OCI-LY1 (cell line): ENCODE results near the gene TM9SF4.
"Not testable (repeated sequence)": the region's sequence is repeated elsewhere in the genome, so short reads cannot be mapped to it uniquely, and the experiment has no call there.

Experiments
- H2AFZ ChIP-seq: fragments of 200-600 bp; sonication (generic), shearing (Covaris generic); 2 replicates; pipeline ENCODE4 v1.6.0; 2014; ENCODE audit warnings: antibody characterized with exemption, mild to moderate bottlenecking, low read length
- H3F3A ChIP-seq: fragments of 200-600 bp; sonication (generic), shearing (Covaris generic); 2 replicates; pipeline ENCODE4 v1.6.0; 2014; ENCODE audit warnings: mild to moderate bottlenecking, antibody characterized with exemption, low read length, moderate library complexity; ENCODE audit not compliant: insufficient read depth
- H3K27ac ChIP-seq: fragments of 200-600 bp; sonication (generic); 2 replicates; pipeline ENCODE4 v1.5.1; 2014; ENCODE audit warnings: low read length, mixed run types, mild to moderate bottlenecking, low read depth; ENCODE audit not compliant: poor library complexity, severe bottlenecking
- H3K27me3 ChIP-seq: fragments of 200-600 bp; sonication (generic); 2 replicates; pipeline ENCODE4 v1.6.0; 2014; ENCODE audit warnings: antibody characterized with exemption, mild to moderate bottlenecking, low read length, moderate library complexity; ENCODE audit not compliant: insufficient read depth
- H3K36me3 ChIP-seq: fragments of 200-600 bp; sonication (generic); 2 replicates; pipeline ENCODE4 v1.6.1; 2014; ENCODE audit warnings: mild to moderate bottlenecking, antibody characterized with exemption, low read length, moderate library complexity, mixed read lengths; ENCODE audit not compliant: insufficient read depth
- H3K4me1 ChIP-seq: fragments of 200-600 bp; sonication (generic); 2 replicates; pipeline ENCODE4 v1.5.1; 2014; ENCODE audit warnings: mild to moderate bottlenecking, low read length, moderate library complexity; ENCODE audit not compliant: insufficient read depth, severe bottlenecking
- H3K4me2 ChIP-seq: fragments of 200-600 bp; sonication (generic), shearing (Covaris generic); 2 replicates; pipeline ENCODE4 v1.6.1; 2014; ENCODE audit warnings: low read length
- H3K4me3 ChIP-seq: fragments of 200-600 bp; sonication (generic); 2 replicates; pipeline ENCODE4 v1.5.1; 2014; ENCODE audit warnings: low read length, low read depth, mild to moderate bottlenecking, mixed read lengths; ENCODE audit not compliant: poor library complexity, severe bottlenecking
- H3K79me2 ChIP-seq: fragments of 200-600 bp; shearing (Covaris generic); 2 replicates; pipeline ENCODE4 v1.6.1; 2016; ENCODE audit warnings: mixed run types, low read length, mixed read lengths; ENCODE audit not compliant: insufficient read depth
- H3K9ac ChIP-seq: fragments of 200-600 bp; sonication (generic), shearing (Covaris generic); 2 replicates; pipeline ENCODE4 v1.6.1; 2014; ENCODE audit warnings: mild to moderate bottlenecking, low read length, mixed read lengths
- H3K9me2 ChIP-seq: fragments of 200-600 bp; sonication (generic), shearing (Covaris generic); 2 replicates; pipeline ENCODE4 v1.6.1; 2014; ENCODE audit warnings: low read depth, mild to moderate bottlenecking, low read length, mixed read lengths
- H3K9me3 ChIP-seq: fragments of 200-600 bp; shearing (Covaris generic); 2 replicates; pipeline ENCODE4 v1.6.1; 2014; ENCODE audit warnings: low read length, mixed read lengths
- H4K20me1 ChIP-seq: fragments of 200-600 bp; sonication (generic), shearing (Covaris generic); 2 replicates; pipeline ENCODE4 v1.6.0; 2016; ENCODE audit warnings: mild to moderate bottlenecking, low read length; ENCODE audit not compliant: insufficient read depth
- EZH2 ChIP-seq: fragments of 200-600 bp; sonication (generic), shearing (Covaris generic); IDR thresholded peaks from 2 replicates; pipeline ENCODE4 v1.8.0; 2017; ENCODE audit warnings: borderline replicate concordance, mixed run types, mild to moderate bottlenecking, antibody characterized with exemption, low read length, moderate library complexity, mixed read lengths
- TF ChIP-seq, protein P1 (sequence below): fragments of 200-600 bp; sonication (generic), shearing (Covaris generic); IDR thresholded peaks from 2 replicates; pipeline ENCODE4 v1.5.1; 2017; ENCODE audit warnings: mild to moderate bottlenecking, antibody characterized with exemption, low read length, moderate library complexity, mixed read lengths

Gene TM9SF4

DNA sequence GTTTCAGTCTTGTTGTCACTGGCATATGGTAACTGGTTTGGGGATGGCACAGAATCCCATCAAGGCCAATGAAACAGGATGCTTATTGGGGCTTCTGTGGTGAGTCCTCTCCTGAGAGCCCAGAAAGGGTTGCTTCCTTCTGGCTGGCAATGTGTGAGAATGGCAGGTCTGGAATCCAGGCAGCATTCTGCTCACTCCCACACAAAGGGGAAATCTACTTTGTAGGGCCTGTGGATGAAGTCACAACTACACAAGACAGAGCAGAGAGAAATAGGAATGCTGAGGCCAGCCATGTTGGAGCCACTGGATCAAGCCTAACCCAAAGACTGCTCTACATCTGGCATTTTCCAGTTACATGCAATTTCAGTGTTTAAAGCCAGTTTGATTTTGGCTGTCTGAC, 82.4 kb downstream of the TM9SF4 start:
- no peaks in the 10 kb centered on the region for H3F3A ChIP-seq
- no peaks in the 10 kb centered on the region for H3K9me3 ChIP-seq
- no peaks in the 10 kb centered on the region for H4K20me1 ChIP-seq
- peaks cover 48% of the 10 kb centered on the region for H3K36me3 ChIP-seq
- peaks cover 7% of the 10 kb centered on the region for H3K4me1 ChIP-seq
- H3K4me2 ChIP-seq = no peak overlapping the region
- H3K9me2 ChIP-seq = no peaks in the 10 kb centered on the region
- H3K27ac ChIP-seq = no peak overlapping the region
- peaks cover 4% of the 10 kb centered on the region; the same call in 1 of the 2 replicates for H3K27me3 ChIP-seq
- no peaks in the 10 kb centered on the region for H3K79me2 ChIP-seq
- H3K4me3 ChIP-seq = no peak overlapping the region
- H2AFZ ChIP-seq = no peak overlapping the region
- TF ChIP-seq EZH2 = no peak
- TF ChIP-seq, protein P1, sequence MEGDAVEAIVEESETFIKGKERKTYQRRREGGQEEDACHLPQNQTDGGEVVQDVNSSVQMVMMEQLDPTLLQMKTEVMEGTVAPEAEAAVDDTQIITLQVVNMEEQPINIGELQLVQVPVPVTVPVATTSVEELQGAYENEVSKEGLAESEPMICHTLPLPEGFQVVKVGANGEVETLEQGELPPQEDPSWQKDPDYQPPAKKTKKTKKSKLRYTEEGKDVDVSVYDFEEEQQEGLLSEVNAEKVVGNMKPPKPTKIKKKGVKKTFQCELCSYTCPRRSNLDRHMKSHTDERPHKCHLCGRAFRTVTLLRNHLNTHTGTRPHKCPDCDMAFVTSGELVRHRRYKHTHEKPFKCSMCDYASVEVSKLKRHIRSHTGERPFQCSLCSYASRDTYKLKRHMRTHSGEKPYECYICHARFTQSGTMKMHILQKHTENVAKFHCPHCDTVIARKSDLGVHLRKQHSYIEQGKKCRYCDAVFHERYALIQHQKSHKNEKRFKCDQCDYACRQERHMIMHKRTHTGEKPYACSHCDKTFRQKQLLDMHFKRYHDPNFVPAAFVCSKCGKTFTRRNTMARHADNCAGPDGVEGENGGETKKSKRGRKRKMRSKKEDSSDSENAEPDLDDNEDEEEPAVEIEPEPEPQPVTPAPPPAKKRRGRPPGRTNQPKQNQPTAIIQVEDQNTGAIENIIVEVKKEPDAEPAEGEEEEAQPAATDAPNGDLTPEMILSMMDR = no peak
- no peak overlapping the region for H3K9ac ChIP-seq

DNA sequence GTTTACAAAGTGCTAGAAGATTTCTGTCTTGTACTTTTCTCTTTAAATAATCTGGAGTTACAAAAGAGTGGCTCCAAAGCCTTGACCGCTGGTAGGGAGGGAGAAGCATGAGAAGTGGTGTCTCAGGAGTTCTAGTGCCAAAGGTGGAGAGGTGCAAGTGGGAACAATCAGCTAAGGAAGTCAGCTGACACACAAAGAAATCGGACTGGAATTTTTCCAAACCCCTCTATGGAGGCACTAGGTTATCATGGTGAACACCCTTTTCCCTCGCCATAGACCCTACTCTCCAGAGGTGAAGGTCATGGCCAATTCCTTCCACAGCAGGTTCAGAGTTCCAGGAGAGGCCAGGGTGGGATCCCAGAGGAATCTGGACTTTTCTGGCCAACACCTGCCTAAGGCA, 83.2 kb downstream of the TM9SF4 start:
- no peak overlapping the region for H3K4me2 ChIP-seq
- H3K4me3 ChIP-seq = no peak overlapping the region
- H2AFZ ChIP-seq = no peak overlapping the region
- H3K9me2 ChIP-seq = no peaks in the 10 kb centered on the region
- H3K36me3 ChIP-seq = peaks cover 56% of the 10 kb centered on the region
- no peaks in the 10 kb centered on the region for H3F3A ChIP-seq
- peaks cover 7% of the 10 kb centered on the region for H3K4me1 ChIP-seq
- no peak overlapping the region for H3K27ac ChIP-seq
- no peak for TF ChIP-seq EZH2
- TF ChIP-seq, protein P1 = no peak
- H3K79me2 ChIP-seq = no peaks in the 10 kb centered on the region
- no peaks in the 10 kb centered on the region for H4K20me1 ChIP-seq
- no peaks in the 10 kb centered on the region for H3K9me3 ChIP-seq
- no peak overlapping the region for H3K9ac ChIP-seq
- H3K27me3 ChIP-seq = peaks cover 4% of the 10 kb centered on the region; the same call in 1 of the 2 replicates

DNA sequence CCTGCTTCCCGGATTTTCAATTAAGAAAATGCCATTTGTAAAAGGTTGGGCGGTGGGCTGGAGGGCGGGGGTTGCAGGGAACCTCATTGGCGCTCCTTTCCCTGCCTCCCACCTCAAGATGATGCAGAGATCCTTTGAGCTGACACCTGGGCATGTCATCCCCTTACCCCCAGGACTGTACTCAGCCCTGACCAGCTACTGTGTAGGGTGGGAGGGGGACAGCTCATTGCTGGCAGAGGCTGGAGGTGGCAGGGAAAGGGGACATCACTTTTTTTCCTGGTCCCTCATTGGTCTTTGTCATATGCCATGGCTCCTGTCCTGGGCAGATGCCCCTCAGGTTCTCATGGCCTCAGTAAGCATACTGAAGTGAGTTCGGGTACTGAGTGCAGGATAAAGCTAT, 83.8 kb downstream of the TM9SF4 start:
- H3K36me3 ChIP-seq = peaks cover 60% of the 10 kb centered on the region
- H3K27ac ChIP-seq, H4K20me1 ChIP-seq, H3K4me3 ChIP-seq, H3K4me2 ChIP-seq, H3K9ac ChIP-seq, H3K9me3 ChIP-seq, H3K79me2 ChIP-seq, H3F3A ChIP-seq, H3K4me1 ChIP-seq, H3K27me3 ChIP-seq, H3K9me2 ChIP-seq, H2AFZ ChIP-seq: not testable (repeated sequence)

DNA sequence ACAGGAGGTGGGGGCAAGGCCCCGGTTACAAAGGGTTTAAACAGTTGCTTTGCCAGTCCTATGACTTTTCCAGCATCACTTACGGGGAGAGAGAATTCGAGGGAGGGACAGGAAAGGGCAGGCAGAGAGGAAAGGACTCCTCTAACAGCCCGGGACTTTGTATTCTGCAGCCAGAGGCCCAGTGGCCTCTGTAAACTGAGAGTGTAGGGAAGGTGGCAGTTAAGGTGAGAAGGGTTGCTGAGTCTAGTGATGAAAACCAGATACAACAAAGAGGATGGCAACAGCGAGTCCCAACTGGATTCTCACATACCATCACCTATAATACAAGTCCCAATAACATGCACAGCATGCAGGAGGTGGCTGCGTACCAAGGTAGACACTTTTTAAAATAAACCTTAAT, 84.5 kb downstream of the TM9SF4 start:
- Histone ChIP-seq H3F3A (no peaks in the 10 kb centered on the region), H3K4me2 (no peak overlapping the region), H3K27ac (no peak overlapping the region), H2AFZ (no peak overlapping the region), H3K9me2 (no peaks in the 10 kb centered on the region), H4K20me1 (no peaks in the 10 kb centered on the region), H3K9ac (no peak overlapping the region), H3K4me3 (no peak overlapping the region), H3K4me1 (peaks cover 7% of the 10 kb centered on the region), H3K79me2 (no peaks in the 10 kb centered on the region), H3K27me3 (no peaks in the 10 kb centered on the region; the same call in 1 of the 2 replicates), H3K36me3 (peaks cover 67% of the 10 kb centered on the region), H3K9me3 (no peaks in the 10 kb centered on the region)
- no peak for TF ChIP-seq EZH2
- TF ChIP-seq, protein P1 = no peak
